Astrocyte of the cerebellum (primary cell): ENCODE results near the gene PIRT.

Experiments used
- DNase-seq: peaks from one replicate; pipeline ENCODE4 v3.0.0-alpha.2; 2011; ENCODE audit warnings: low read depth
- H3K4me3 ChIP-seq: 2 replicates; pipeline ENCODE4 v1.5.1; 2011; ENCODE audit warnings: mild to moderate bottlenecking, low read depth, low read length, moderate library complexity
- CTCF ChIP-seq: IDR thresholded peaks from 2 replicates; pipeline ENCODE4 v1.5.1; 2012; ENCODE audit warnings: low read length, low read depth, moderate library complexity, mild to moderate bottlenecking; ENCODE audit errors: missing control alignments
- in situ Hi-C: cut with HindIII; loops from 2 replicates; pipeline ENCODE4 v1.10.0; 2017; ENCODE audit warnings: low sequenced_read_pairs

PIRT gene

GRCh38 chr17:10812674-10813073 is 25.2 kb downstream of the PIRT start:
- in situ Hi-C loops, result no loop called here
- no peak overlapping the region for H3K4me3 ChIP-seq
- DNase-seq, result no peak
- TF ChIP-seq CTCF, result no peak

- DNase-seq, result no peak
- no peak for TF ChIP-seq CTCF
- in situ Hi-C loops, result no loop called here
- no peak overlapping the region for H3K4me3 ChIP-seq
Observed at GRCh38 chr17:10809605-10810004, 28.3 kb downstream of the PIRT start.

GRCh38 chr17:10807704-10808128 is 30.2 kb downstream of the PIRT start:
- TF ChIP-seq CTCF, result no peak
- in situ Hi-C loops, result no loop called here
- no peak overlapping the region for H3K4me3 ChIP-seq
- DNase-seq, result no peak

GRCh38 chr17:10806545-10807262 is 31.2 kb downstream of the PIRT start:
- TF ChIP-seq CTCF, result no peak
- no peak for DNase-seq
- no peak overlapping the region for H3K4me3 ChIP-seq
- in situ Hi-C loops, result no loop called here

GRCh38 chr17:10805911-10806310 is 32.0 kb downstream of the PIRT start:
- no peak for TF ChIP-seq CTCF
- no peak overlapping the region for H3K4me3 ChIP-seq
- in situ Hi-C loops, result no loop called here
- DNase-seq, result no peak

GRCh38 chr17:10804546-10804945 is 33.3 kb downstream of the PIRT start:
- no peak for DNase-seq
- no peak overlapping the region for H3K4me3 ChIP-seq
- in situ Hi-C loops, result no loop called here
- no peak for TF ChIP-seq CTCF
